ENCODE data around the gene TAAR5.

The TAAR5 gene

GRCh38 chr6:132552372-132552771 is 37.2 kb downstream of the TAAR5 start, which contains the start of gene TAAR8:
Gene TAAR8 (plus strand): TSS chr6:132552672. CDS start chr6:132552693, 21 bp downstream.
- H3K4me3 ChIP-seq = no peak within 1 kb of the TSS
- no peak for TF ChIP-seq POLR2AphosphoS5 (IDR thresholded peaks at IDR 0.05; ENCODE audit: borderline replicate concordance, low read depth, low read length)
- no peaks in the 10 kb centered on the region; the same call in 1 of the 2 replicates for H3K9me3 ChIP-seq (ENCODE audit: low read depth, low read length)
- H3K9ac ChIP-seq (ENCODE audit: insufficient read length) = no peak within 1 kb of the TSS
- no peaks in the 10 kb centered on the region for H3K36me3 ChIP-seq (ENCODE audit: insufficient read depth, low read length)
- H3K27ac ChIP-seq = no peak within 1 kb of the TSS
- DNase-seq (ENCODE audit: low read depth, low spot score) = no peak

GRCh38 chr6:132551214-132551613 is 38.3 kb downstream of the TAAR5 start:
- no peak overlapping the region for H3K9ac ChIP-seq (ENCODE audit: insufficient read length)
- DNase-seq (ENCODE audit: low read depth, low spot score) = no peak
- no peak for TF ChIP-seq POLR2AphosphoS5 (IDR thresholded peaks at IDR 0.05; ENCODE audit: borderline replicate concordance, low read depth, low read length)
- no peak for TF ChIP-seq FOXP2 (optimal IDR thresholded peaks at IDR 0.05; ENCODE audit: control extremely low read depth, extremely low read length, insufficient read depth)
- TF ChIP-seq EZH2 (IDR thresholded peaks at IDR 0.05) = no peak

GRCh38 chr6:132548746-132549463 is 40.6 kb downstream of the TAAR5 start:
- H3K9me3 ChIP-seq (ENCODE audit: low read depth, low read length) = no peaks in the 10 kb centered on the region
- H3K36me3 ChIP-seq (ENCODE audit: insufficient read depth, low read length) = no peaks in the 10 kb centered on the region
- H3K27ac ChIP-seq = no peak overlapping the region
- TF ChIP-seq FOXP2 (optimal IDR thresholded peaks at IDR 0.05; ENCODE audit: control extremely low read depth, extremely low read length, insufficient read depth) (no peak), EZH2 (IDR thresholded peaks at IDR 0.05) (no peak), POLR2AphosphoS5 (IDR thresholded peaks at IDR 0.05; ENCODE audit: borderline replicate concordance, low read depth, low read length) (no peak)
- DNase-seq (ENCODE audit: low read depth, low spot score) = no peak
- no peak overlapping the region for H3K9ac ChIP-seq (ENCODE audit: insufficient read length)
- no peak overlapping the region for H3K4me3 ChIP-seq

More at GRCh38 chr6:132551214-132551613, 38.3 kb downstream of the TAAR5 start:
- H3K9me3 ChIP-seq (ENCODE audit: low read depth, low read length) = no peaks in the 10 kb centered on the region; the same call in 1 of the 2 replicates
- H3K27ac ChIP-seq = no peak overlapping the region
- H3K4me3 ChIP-seq = no peak overlapping the region
- H3K36me3 ChIP-seq (ENCODE audit: insufficient read depth, low read length) = no peaks in the 10 kb centered on the region

- Histone ChIP-seq H3K27ac (no peak overlapping the region), H3K36me3 (ENCODE audit: insufficient read depth, low read length) (no peaks in the 10 kb centered on the region), H3K9ac (ENCODE audit: insufficient read length) (no peak overlapping the region), H3K9me3 (ENCODE audit: low read depth, low read length) (no peaks in the 10 kb centered on the region), H3K4me3 (no peak overlapping the region)
- TF ChIP-seq FOXP2 (optimal IDR thresholded peaks at IDR 0.05; ENCODE audit: control extremely low read depth, extremely low read length, insufficient read depth) (no peak), POLR2AphosphoS5 (IDR thresholded peaks at IDR 0.05; ENCODE audit: borderline replicate concordance, low read depth, low read length) (no peak), EZH2 (IDR thresholded peaks at IDR 0.05) (no peak)
- no peak for DNase-seq (ENCODE audit: low read depth, low spot score)
These were observed 44.7 kb downstream of the TAAR5 start for GRCh38 chr6:132544826-132545225.

Measured in SK-N-MC (cell line).